NCI-H1417 (cell line): ENCODE results near the gene DDAH1.
"Not testable (repeated sequence)": the region's sequence is repeated elsewhere in the genome, so short reads cannot be mapped to it uniquely, and the experiment has no call there.

Source experiments
- DNase-seq, 3 experiments: peaks; one replicate each; lab custom pipeline; 2025; lab: John Stamatoyannopoulos, UW

Gene DDAH1

GRCh38 chr1:85470130-85470529, 5.2 kb upstream of the DDAH1 start:
- DNase-seq: not testable (repeated sequence)

DNA sequence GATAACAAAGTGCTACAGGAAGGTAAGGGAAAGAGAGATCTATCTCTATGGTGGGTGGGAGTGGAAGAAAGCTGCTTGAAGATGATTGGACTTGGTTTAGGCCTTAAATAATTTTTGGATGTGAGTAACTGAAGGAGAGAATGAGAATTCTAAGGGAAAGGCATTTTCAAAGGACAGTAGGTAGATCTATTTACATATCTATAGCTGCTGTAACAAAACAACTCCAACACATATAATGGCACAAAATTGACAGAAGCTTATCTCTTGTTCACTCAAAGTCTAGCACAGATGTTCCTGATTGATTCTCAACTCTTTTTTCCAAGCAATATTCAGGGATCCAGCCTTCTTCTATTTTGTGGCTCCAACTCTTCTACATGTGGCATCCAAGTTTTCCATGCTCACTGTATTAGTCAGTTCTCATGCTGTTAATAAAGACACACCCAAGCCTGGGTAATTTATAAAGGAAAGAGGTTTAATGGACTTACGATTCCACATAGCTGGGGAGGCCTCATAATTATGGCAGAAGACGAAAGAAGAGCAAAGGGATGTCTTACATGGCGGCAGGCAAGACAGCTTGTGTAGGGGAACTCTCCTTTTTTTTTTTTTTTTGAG, 3.1 kb upstream of the DDAH1 start:
- no peak for DNase-seq

- DNase-seq: no peak
Observed at GRCh38 chr1:85467036-85467435, 2.1 kb upstream of the DDAH1 start.

DNA sequence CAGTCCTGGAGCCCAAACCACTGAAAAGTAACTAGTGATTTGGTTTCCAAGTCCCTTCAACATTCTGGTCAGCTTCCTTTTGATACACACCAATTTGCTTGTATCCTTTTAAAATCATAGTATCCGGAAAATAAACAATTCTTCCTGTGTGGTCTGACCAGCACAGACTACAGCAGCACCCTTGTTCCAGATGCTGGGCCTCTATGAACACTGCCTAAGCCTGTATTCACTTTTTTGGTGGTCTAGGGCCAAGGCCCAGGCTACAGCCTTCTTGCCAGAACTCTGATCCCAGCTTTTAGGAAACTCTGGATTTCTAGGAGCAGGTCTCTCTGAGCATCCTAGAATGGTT, 801 bp upstream of the DDAH1 start:
- DNase-seq: peak in 1 of 3 experiments; percentile 27

GRCh38 chr1:85464497-85465098, 361 bp downstream of the DDAH1 start:
- peak; percentile 55 to 91 (median 84) for DNase-seq

DNA sequence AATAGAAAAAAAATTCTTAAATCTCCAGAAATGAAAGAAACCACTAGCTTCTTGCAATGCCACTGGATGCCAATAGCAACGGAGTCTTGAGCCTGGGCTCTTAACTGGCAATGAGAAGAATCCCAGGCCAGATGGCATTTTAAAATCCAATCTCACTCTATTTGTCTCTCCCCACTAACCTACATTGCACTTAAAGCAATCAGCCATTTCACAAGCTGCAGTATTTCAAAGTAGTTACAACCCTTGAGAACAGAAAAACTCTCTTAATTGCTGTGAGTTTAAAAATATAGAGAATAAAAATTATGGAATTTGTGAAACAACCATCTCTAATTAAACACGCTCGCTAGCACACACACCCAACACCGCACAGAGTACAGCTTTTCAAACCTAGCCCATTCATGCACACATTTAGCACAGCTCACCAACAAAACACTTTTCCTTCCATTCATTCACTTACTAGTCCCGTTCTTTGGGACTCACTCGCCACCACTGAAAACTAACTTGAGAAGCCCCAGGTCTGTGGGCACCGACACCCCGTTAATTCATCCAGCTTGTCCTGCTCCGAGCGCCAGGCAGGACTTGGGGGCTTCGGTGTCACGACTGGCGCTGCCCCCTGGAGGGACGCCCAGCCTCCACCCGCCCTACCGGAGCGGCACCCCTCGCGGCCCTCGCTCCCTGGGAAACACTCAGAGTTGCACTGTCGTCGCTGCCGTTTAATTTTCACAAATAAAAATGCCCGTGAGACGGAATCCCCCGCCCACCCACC, 1.0 kb downstream of the DDAH1 start:
- DNase-seq: peak in 2 of 3 experiments; percentile 19 to 73

DNA sequence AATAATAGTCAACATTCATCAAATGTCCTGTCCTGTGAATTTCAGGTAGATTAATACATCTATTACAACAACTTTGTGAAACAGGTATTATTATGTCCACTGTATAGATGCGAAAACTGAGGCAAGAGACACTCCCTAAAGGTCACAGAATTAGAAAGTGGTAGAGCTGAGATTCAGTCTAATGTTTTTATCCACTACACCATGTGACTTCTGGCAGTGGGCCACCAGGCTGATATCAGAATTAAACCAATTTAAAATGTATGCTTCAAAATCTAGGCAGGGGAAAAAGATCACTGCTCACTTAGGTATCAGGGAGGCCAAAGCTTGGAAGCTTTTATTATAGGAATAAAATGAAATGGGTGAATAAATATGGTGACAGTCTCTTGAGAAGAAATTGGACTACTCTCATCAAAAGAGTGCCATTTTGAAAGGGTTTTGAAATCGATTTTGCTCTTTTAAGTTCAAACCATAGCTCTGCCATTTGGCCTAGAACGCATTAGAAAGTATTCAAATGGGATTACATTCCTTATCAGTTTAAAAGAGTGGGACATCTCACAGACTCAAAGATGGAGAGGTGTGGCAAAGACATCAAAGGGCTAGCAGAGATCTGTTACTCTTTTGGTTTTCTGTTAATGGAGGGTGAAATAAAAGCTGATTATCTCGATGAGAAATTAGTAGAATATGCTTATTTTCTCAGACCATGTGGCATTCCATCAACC, 1.9 kb downstream of the DDAH1 start:
- no peak for DNase-seq

GRCh38 chr1:85461216-85461918, 3.6 kb downstream of the DDAH1 start:
- DNase-seq: no peak

- DNase-seq: peak in 2 of 3 experiments; percentile 9 to 72
Observed at GRCh38 chr1:85460555-85461088, 4.3 kb downstream of the DDAH1 start.

DNA sequence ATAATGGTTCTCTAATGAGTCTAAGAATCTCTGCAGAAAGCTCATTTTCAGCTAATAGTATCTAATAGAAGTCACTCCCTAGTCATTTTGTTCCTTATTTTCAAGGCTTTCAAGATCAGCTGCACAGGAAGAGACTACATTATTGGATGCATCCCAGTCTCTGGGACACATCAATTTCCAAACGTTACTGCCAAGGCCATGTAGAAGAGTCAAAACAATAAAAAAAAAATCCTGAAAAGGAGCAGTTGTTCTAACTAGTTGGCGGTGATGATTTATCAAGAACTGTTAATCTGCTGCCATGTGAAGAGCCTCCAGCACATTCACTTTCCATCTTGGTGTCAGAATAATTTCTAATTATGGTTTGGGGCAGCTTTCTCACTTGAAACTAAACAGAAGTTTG, 5.7 kb downstream of the DDAH1 start:
- DNase-seq: no peak

- DNase-seq: no peak
Observed at GRCh38 chr1:85454214-85454613, 10.7 kb downstream of the DDAH1 start.

GRCh38 chr1:85453640-85454194, 11.2 kb downstream of the DDAH1 start:
- no peak for DNase-seq

GRCh38 chr1:85452948-85453347, 12.0 kb downstream of the DDAH1 start:
- DNase-seq: no peak

- DNase-seq: peak in 1 of 3 experiments; percentile 52
Observed at GRCh38 chr1:85451236-85451830, 13.6 kb downstream of the DDAH1 start.

GRCh38 chr1:85450832-85451231, 14.1 kb downstream of the DDAH1 start:
- DNase-seq: no peak

DNA sequence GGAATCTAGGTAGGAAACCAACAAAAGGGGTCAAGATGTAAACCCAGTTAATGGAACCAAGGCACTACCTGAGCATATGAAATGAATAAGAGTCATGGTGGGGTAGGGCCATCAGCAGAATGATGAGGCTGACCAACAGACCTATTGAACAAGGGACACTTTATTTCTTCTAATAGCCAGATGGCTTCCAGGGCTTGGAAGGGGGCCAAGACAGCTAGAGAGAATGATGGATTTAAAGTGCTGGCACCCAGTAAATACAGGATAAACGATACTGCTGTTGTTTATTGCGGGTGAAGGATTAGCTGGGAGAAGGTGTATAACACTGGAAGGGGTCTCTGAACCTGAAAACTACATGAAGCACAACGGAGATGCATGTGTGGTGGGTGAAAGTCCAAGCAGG, 15.6 kb downstream of the DDAH1 start:
- peak in 1 of 3 experiments; percentile 56 for DNase-seq

DNA sequence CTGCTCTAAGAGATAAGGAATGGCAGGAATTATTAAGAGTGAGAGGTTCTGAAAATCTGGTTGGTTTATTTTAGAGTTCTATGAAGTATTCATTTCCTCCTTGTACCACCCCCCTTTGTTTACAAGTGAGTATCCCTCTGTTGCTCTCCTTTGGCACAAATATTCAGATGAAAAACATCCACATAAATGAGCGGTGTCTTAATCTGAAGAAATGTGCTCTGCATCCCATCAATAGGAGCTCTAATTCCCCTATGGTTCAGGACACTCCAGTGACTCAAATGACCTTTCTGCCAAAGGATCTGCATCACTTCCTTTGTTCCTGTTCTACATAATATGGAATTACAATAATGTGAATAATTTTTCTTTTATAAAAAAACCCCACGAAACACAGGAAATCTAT, 16.6 kb downstream of the DDAH1 start:
- no peak for DNase-seq

GRCh38 chr1:85447006-85447943, 17.7 kb downstream of the DDAH1 start:
- DNase-seq: no peak

- no peak for DNase-seq
Observed at GRCh38 chr1:85445906-85446305, 19.1 kb downstream of the DDAH1 start.

DNA sequence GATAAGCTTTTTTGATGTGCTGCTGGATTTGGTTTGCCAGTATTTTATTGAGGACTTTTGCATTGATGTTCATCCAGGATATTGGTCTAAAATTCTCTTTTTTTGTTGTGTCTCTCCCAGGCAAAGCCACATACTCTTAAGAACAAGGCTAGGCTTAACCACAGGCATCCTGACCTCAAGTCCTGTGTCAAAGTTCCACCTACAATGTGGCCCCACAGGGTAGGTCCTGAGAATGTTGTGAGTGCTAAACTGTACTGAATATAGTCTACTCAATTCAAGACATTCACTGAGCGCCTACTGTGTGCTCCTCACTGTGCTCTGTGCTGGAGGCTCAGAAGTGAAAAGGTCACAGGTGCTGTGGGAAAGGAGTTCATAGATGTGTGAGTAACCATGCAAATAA, 20.6 kb downstream of the DDAH1 start:
- no peak for DNase-seq
